SU-DHL-6 (cell line): ENCODE data around the gene ZNF343.

Experiments used
- EZH2phosphoT487 ChIP-seq: fragments of 200-600 bp; sonication (generic), shearing (Covaris generic); conservative IDR thresholded peaks from 2 replicates; pipeline ENCODE4 v1.6.1; 2018; ENCODE audit warnings: mild to moderate bottlenecking, antibody characterized with exemption, low read length, moderate library complexity, mixed read lengths
- TF ChIP-seq, protein P1 (sequence below): fragments of 200-600 bp; sonication (generic); IDR thresholded peaks from one replicate; pipeline ENCODE4 v1.5.1; 2017; ENCODE audit warnings: antibody characterized with exemption, mild to moderate bottlenecking, low read length, moderate library complexity; ENCODE audit not compliant: insufficient read depth, poor library complexity, severe bottlenecking

GRCh38 chr20:2508631-2509467, at the start of gene ZNF343:
- no peak for TF ChIP-seq EZH2phosphoT487
- TF ChIP-seq, protein P1, sequence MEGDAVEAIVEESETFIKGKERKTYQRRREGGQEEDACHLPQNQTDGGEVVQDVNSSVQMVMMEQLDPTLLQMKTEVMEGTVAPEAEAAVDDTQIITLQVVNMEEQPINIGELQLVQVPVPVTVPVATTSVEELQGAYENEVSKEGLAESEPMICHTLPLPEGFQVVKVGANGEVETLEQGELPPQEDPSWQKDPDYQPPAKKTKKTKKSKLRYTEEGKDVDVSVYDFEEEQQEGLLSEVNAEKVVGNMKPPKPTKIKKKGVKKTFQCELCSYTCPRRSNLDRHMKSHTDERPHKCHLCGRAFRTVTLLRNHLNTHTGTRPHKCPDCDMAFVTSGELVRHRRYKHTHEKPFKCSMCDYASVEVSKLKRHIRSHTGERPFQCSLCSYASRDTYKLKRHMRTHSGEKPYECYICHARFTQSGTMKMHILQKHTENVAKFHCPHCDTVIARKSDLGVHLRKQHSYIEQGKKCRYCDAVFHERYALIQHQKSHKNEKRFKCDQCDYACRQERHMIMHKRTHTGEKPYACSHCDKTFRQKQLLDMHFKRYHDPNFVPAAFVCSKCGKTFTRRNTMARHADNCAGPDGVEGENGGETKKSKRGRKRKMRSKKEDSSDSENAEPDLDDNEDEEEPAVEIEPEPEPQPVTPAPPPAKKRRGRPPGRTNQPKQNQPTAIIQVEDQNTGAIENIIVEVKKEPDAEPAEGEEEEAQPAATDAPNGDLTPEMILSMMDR, result no peak
